Inflammatory macrophage treated with lipopolysaccharide for 1 hour (primary cell): ENCODE measurements around the gene RBMY1F.
"Not testable (repeated sequence)": the region's sequence is repeated elsewhere in the genome, so short reads cannot be mapped to it uniquely, and the experiment has no call there.

ENCODE experiments used
- DNase-seq, 2 donors: peaks; one replicate each; pipeline ENCODE4 v3.0.0-alpha.2; 2020 to 2022

Gene RBMY1F

DNA sequence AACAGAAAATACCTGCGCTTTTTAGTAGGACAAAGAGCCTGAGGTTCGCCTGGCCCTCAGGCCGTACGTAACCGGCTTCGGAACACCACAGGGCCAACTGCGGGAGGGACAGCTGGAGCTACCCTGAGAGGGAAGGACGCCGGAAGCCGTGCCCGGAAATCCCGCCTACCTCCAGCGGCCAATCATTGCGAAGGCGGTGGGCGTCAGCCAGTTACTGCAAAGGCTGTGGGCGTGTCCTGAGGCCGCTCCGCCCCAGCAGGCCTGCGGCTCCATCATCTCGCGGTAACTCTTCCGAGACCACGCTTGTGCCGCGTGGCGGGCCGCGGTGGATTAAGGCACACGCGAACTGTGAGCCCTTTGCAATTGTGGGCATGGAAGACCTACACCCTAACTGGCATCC lies at the start of gene RBMY1F:
TSS of gene RBMY1F (minus strand) at position 101 of the 400 bp plus-strand sequence. CDS start 1,954 bp downstream, outside the sequence.
- DNase-seq: not testable (repeated sequence)

DNA sequence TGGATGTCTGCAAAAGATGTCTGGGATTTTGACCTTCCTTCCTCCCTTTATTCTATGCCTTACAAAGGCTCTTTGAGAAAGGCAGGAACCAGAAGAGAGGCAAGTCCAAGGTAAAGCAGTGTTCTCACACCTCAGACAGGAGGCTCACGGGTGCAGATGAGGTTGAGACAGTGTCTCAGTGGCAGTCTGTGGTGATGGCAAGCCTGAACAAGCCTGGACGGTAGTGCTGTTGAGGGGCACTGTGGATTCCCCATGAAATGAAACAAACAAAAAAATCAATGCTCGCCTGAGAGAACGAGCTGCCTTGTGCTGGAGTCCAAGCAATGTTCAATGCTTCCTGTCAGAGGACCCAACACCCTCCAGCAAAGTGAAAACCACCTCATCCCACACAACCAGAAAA lies 31.6 kb downstream of the RBMY1F start:
- not testable (repeated sequence) for DNase-seq

DNA sequence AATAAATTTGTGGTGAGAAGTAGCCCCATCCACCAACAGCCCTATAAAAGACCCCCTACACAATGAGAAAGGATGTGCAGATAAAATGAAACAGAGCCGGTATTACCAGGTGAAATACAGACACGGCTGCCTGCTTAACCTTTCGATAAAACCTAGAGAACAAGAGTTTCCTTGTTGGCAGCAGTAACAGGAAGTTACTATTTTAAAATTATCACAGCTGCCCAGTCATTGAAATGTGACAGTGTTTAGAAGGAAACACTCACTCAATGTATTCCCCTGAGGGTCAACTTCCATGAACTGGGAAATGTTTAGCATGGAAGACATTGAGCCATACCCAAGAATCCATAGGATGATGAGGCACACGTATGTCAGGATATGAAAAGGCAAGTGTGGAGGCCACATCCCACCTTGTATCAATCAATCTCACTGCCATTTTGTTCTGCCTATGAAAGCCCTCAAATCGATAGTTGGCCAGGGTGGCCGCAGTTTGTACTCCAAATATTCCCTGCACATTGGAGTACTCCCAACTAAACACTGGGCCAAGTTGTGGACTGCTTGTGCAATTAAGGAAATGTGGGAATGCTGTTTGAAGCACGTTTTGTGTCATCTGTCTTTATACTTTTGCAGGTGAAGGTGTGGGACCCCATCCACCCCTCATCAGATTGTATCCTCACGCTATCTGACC lies 41.6 kb downstream of the RBMY1F start:
- DNase-seq: not testable (repeated sequence)

DNA sequence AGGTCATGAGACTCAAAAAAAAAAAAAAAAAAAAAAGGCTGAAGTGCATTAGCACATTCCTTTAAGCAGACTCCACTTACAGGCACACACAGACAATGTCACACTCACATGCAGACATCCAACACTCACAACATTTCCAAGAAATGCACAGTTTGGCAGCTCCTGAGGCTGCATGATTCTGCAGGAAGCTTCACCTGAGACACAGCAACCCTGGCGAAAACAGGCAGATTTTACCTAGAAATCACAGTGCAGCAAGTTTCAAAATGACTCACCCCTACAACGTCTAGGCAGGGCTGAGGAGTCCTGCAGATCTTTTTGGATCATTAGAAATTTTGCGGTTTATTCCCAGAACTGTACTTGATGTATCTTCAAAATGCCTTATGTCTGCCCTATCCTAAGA lies 48.0 kb downstream of the RBMY1F start:
- not testable (repeated sequence) for DNase-seq

DNA sequence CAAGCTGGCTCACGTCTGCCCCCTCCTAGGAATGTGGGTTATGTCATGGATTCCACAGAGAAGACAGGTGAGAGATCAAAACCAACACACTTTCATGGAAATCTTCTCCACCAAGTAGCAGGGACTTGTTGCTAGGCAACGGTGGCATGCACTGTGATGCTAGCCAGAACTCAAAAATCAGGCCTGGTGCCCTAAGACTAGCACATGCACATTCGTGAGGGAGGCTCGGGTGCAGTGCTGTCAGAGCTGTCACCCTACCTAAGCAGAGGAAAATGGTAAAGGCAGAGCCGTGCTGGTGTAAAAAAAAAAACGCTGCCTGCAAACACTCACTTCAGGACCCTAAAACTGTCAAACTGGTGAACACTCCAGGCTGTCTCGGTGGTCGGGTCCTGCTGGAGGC lies 52.2 kb downstream of the RBMY1F start:
- not testable (repeated sequence) for DNase-seq
